HG03139 (cell line): ENCODE data around the gene TUFT1.

Experiments
- ATAC-seq: cut with Tn5 transposase; IDR thresholded peaks from one replicate; pipeline ENCODE4 v1.9.1; 2021; ENCODE audit not compliant: unreplicated experiment

Gene TUFT1

GRCh38 chr1:151540021-151540981 is at the start of gene TUFT1:
Gene TUFT1 (plus strand): TSS chr1:151540309. CDS start chr1:151540367, 58 bp downstream.
- peak; percentile 92 for ATAC-seq

- ATAC-seq = no peak
These were observed 48.5 kb upstream of the TUFT1 start for GRCh38 chr1:151491641-151492040.

- ATAC-seq = no peak
These were observed 48.0 kb upstream of the TUFT1 start for GRCh38 chr1:151492120-151492519.

- ATAC-seq = no peak
These were observed 47.1 kb upstream of the TUFT1 start for GRCh38 chr1:151493042-151493441.

GRCh38 chr1:151494741-151495281 is 45.3 kb upstream of the TUFT1 start:
- ATAC-seq = no peak

- ATAC-seq = no peak
These were observed 44.8 kb upstream of the TUFT1 start for GRCh38 chr1:151495316-151495715.

- no peak for ATAC-seq
These were observed 40.7 kb upstream of the TUFT1 start for GRCh38 chr1:151499365-151499764.

- no peak for ATAC-seq
These were observed 40.2 kb upstream of the TUFT1 start for GRCh38 chr1:151499930-151500329.

GRCh38 chr1:151501474-151501873 is 38.6 kb upstream of the TUFT1 start:
- no peak for ATAC-seq

- ATAC-seq = no peak
These were observed 37.9 kb upstream of the TUFT1 start for GRCh38 chr1:151502035-151502700.

GRCh38 chr1:151502859-151503780 is 37.0 kb upstream of the TUFT1 start:
- no peak for ATAC-seq

GRCh38 chr1:151504252-151504651 is 35.9 kb upstream of the TUFT1 start:
- ATAC-seq = no peak

- no peak for ATAC-seq
These were observed 35.4 kb upstream of the TUFT1 start for GRCh38 chr1:151504759-151505158.

GRCh38 chr1:151508833-151509232 is 31.3 kb upstream of the TUFT1 start:
- ATAC-seq = no peak

GRCh38 chr1:151509350-151510019 is 30.6 kb upstream of the TUFT1 start:
- no peak for ATAC-seq

- ATAC-seq = no peak
These were observed 30.1 kb upstream of the TUFT1 start for GRCh38 chr1:151510020-151510405.

GRCh38 chr1:151510614-151510956 is 29.5 kb upstream of the TUFT1 start:
- ATAC-seq = no peak

- ATAC-seq = peak; percentile 69
These were observed 29.0 kb upstream of the TUFT1 start, which contains the start of gene CGN for GRCh38 chr1:151510957-151511635. Gene CGN (plus strand): TSS chr1:151511387. CDS start chr1:151518520, 7,133 bp downstream.

- ATAC-seq = no peak
These were observed 28.4 kb upstream of the TUFT1 start for GRCh38 chr1:151511636-151512215.
